Upper lobe of left lung (tissue), 6 donors: ENCODE results near the gene FAT2. TPM values are rescaled to one million over a fixed set of nuclear protein-coding genes. Genes with fewer than 3 reads are reported as not detected.

Experiments
- ATAC-seq, 2 donors: fragments of 200-7000 bp; cut with Tn5 transposase; one replicate each; pipeline ENCODE4 v1.9.1; 2022; ENCODE audit warnings: mild to moderate bottlenecking in 2 of 2, moderate library complexity in 2 of 2; ENCODE audit not compliant: low FRiP score in 2 of 2
- DNase-seq, 2 donors: peaks; one replicate each; pipeline ENCODE4 v3.0.0-alpha.2; 2019 to 2020
- H3K27ac ChIP-seq, 4 donors: fragments of 200-600 bp; sonication (generic); one replicate each; pipeline ENCODE4 v1.5.1; 2016 to 2019
- H3K27me3 ChIP-seq, 4 donors: fragments of 200-600 bp; sonication (generic); one replicate each; pipeline ENCODE4 v1.5.1; 2017 to 2019
- H3K36me3 ChIP-seq, 4 donors: fragments of 200-600 bp; sonication (generic); one replicate each; pipeline ENCODE4 v1.5.1; 2016 to 2019
- H3K4me1 ChIP-seq, 4 donors: fragments of 200-600 bp; sonication (generic); one replicate each; pipeline ENCODE4 v1.5.1; 2018 to 2019
- H3K4me3 ChIP-seq, 4 donors: fragments of 200-600 bp; sonication (generic); one replicate each; pipeline ENCODE4 v1.5.1; 2017 to 2019; ENCODE audit warnings: mild to moderate bottlenecking in 2 of 4, moderate library complexity in 1 of 4
- H3K9me3 ChIP-seq, 4 donors: fragments of 200-600 bp; sonication (generic); one replicate each; pipeline ENCODE4 v1.5.1; 2018 to 2019
- EP300 ChIP-seq, 4 donors: sonication (generic); formaldehyde crosslinking; IDR thresholded peaks; one replicate each; pipeline ENCODE4 v1.5.1; 2017; ENCODE audit warnings: antibody characterized with exemption in 4 of 4, control low read depth in 2 of 4
- POLR2A ChIP-seq, 4 donors: fragments of 450-650 bp; IDR thresholded peaks; one replicate each; pipeline ENCODE4 v1.5.1; 2016 to 2017; ENCODE audit warnings: antibody characterized with exemption in 4 of 4, mild to moderate bottlenecking in 2 of 4
- POLR2AphosphoS5 ChIP-seq, 2 donors: sonication (generic); formaldehyde crosslinking; IDR thresholded peaks; one replicate each; pipeline ENCODE4 v1.5.1; 2017; ENCODE audit warnings: antibody characterized with exemption in 2 of 2
- WGBS, 2 donors: methylation state at CpG; one replicate each; pipeline ENCODE4 v1.1.5; 2017 to 2018; 5-methylcytosine and 5-hydroxymethylcytosine counted together
- total RNA-seq, 6 donors: library from RNA; depleted of rRNA in 4 of 6; stranded (reverse); fragments of >200 nt in 4 of 6; gene quantifications; one replicate each; pipeline versions ENCODE4 v1.1.0 to v1.2.1, GENCODE V29; 2016 to 2021
- TF ChIP-seq, protein P1 (sequence below), 6 experiments: fragments of 450-650 bp in 4 of 6; fragments of 200-600 bp in 2 of 6; sonication (generic) in 2 of 6; IDR thresholded peaks; one replicate each; pipeline ENCODE4 v1.5.1; 2016 to 2019; ENCODE audit warnings: antibody characterized with exemption in 6 of 6
- donor health status: DM: no; HTN: no; CAD: no; lungs with moderate emphysema.
- donor health status: DM: no; HTN: yes; CAD: no; lungs with severe emphysema.

The FAT2 gene
- total RNA-seq, 6 donors from 2014 or later: under 0.01 to 2.3 (median 0.06) TPM; not detected in 1

DNA sequence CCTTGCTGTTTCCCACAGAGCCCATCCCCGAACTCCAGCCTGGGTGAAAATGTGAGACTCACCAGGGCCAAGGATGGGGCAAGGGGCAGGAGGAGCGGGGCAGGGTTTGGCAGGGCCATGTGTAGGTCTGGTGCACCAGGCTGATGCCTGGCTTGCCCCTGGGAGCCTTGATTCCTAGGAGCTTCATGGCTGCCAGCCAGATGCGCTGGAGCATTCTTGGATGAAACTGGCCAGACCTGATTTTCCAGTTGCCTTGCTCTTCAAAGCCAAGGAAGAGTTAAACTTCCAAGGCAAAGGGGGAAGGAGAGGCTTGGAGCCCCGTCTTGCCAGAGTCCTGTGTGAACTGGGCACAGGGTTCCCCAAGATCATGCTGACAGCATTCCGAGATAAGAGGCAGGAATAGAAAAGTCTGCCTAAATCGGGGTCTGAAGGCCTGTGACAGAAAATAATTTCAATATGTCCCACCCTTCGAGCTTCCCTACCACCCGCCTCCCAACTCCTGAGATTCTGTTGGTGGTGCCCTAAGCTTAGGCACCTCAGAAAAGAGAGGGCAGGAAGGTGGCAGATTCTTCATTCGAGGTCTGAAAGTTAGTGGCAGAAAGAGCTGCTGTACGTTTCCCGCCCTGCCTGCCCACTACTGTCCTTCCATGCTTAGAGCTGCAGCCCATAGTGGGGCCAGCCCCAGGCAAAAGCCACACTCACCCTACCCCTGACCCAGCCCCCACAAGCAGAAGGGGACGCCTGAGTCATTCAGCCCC lies 20.4 kb downstream of the FAT2 start:
- H3K27ac ChIP-seq: no peak overlapping the region
- WGBS, 2 donors: 66% methylated on average over 12 of the region's 12 CpGs
- peak in 1 of 2 donors; percentile 38 for DNase-seq

DNA sequence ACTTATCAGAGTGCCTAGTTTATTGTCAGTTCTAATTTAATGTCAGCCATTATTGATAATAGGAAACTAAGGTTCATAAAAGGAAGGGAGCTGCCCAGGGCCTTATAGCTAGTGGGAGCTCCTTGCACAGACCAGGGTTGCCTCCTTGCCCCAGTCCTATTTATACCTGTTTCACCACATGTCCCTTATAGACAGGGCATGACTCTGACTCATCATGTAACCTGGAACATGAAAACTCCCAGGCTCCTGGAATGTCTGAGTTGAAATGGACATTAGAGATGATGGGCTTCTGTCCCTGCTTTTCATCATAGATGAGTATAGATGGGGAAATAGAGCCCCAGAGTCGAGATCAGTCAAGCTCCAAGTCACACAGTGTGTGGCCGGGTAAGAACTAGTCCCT lies 21.1 kb downstream of the FAT2 start:
- Histone ChIP-seq H3K27me3 (no peaks in the 10 kb centered on the region), H3K27ac (no peak overlapping the region), H3K36me3 (no peaks in the 10 kb centered on the region), H3K4me1 (no peaks in the 10 kb centered on the region), H3K4me3 (no peak overlapping the region), H3K9me3 (no peaks in the 10 kb centered on the region)
- DNase-seq (no peak), ATAC-seq (no peak)
- TF ChIP-seq EP300 (IDR thresholded peaks at IDR 0.05): no peak
- no peak for TF ChIP-seq POLR2A (IDR thresholded peaks at IDR 0.05)
- TF ChIP-seq POLR2AphosphoS5 (IDR thresholded peaks at IDR 0.05): no peak
- TF ChIP-seq, protein P1, sequence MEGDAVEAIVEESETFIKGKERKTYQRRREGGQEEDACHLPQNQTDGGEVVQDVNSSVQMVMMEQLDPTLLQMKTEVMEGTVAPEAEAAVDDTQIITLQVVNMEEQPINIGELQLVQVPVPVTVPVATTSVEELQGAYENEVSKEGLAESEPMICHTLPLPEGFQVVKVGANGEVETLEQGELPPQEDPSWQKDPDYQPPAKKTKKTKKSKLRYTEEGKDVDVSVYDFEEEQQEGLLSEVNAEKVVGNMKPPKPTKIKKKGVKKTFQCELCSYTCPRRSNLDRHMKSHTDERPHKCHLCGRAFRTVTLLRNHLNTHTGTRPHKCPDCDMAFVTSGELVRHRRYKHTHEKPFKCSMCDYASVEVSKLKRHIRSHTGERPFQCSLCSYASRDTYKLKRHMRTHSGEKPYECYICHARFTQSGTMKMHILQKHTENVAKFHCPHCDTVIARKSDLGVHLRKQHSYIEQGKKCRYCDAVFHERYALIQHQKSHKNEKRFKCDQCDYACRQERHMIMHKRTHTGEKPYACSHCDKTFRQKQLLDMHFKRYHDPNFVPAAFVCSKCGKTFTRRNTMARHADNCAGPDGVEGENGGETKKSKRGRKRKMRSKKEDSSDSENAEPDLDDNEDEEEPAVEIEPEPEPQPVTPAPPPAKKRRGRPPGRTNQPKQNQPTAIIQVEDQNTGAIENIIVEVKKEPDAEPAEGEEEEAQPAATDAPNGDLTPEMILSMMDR (IDR thresholded peaks at IDR 0.05): no peak
- 61 to 71% methylated on average over 2 of the region's 2 CpGs for WGBS, 2 donors

More for the DNA sequence above, 20.4 kb downstream of the FAT2 start:
- ATAC-seq: no peak
- TF ChIP-seq POLR2AphosphoS5 (IDR thresholded peaks at IDR 0.05) (no peak), POLR2A (IDR thresholded peaks at IDR 0.05) (no peak), EP300 (IDR thresholded peaks at IDR 0.05) (no peak)
- TF ChIP-seq, protein P1 (IDR thresholded peaks at IDR 0.05): no peak
- Histone ChIP-seq H3K27me3 (no peaks in the 10 kb centered on the region), H3K9me3 (no peaks in the 10 kb centered on the region), H3K4me1 (no peaks in the 10 kb centered on the region), H3K36me3 (no peaks in the 10 kb centered on the region), H3K4me3 (no peak overlapping the region)

DNA sequence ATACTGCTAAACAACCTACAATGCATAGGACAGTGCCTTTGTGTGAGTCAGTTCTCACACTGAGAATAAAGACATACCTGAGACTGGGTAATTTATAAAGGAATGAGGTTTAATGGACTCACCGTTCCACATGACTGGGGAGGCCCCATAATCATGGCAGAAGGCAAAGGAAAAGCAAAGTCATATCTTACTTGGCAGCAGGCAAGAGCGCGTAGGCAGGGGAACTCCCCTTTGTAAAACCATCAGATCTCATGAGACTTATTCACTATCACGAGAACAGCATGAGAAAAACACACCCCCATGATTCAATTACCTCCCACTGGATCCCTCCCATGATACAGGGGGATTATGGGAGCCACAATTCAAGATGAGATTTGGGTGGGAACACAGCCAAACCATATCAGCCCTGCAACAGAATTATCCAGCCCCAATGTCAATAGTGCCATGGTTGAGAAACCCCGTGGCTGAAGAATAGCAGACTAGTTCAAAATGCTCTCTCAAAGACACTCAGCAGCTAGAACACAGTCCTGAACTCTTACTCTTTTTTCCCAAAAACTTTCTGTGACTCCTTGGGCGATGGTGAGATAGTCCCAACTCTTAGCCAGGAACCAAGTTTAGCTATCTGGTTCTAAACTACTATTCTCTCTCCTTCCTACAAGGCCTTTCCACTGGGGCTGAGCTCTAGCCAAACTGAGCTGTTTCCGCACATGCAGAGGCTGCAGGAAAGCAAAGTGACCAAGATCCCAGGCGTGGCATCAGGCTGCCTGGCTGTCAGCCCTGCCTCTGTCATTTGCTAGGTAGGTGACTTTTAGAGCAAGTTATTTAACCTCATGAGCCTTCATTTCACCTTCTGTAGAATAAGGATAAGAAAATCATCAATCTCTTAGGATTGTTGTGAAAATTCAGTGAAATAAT lies 21.7 kb downstream of the FAT2 start:
- TF ChIP-seq, protein P1 (IDR thresholded peaks at IDR 0.05): no peak
- TF ChIP-seq POLR2A (IDR thresholded peaks at IDR 0.05): no peak
- TF ChIP-seq POLR2AphosphoS5 (IDR thresholded peaks at IDR 0.05): no peak
- TF ChIP-seq EP300 (IDR thresholded peaks at IDR 0.05): no peak
- Histone ChIP-seq H3K27ac (no peak overlapping the region), H3K27me3 (no peaks in the 10 kb centered on the region), H3K36me3 (no peaks in the 10 kb centered on the region), H3K4me1 (no peaks in the 10 kb centered on the region), H3K9me3 (no peaks in the 10 kb centered on the region), H3K4me3 (no peak overlapping the region)
- no peak for ATAC-seq
- DNase-seq: no peak
- WGBS, 2 donors: 69 to 76% methylated on average over 8 of the region's 8 CpGs

DNA sequence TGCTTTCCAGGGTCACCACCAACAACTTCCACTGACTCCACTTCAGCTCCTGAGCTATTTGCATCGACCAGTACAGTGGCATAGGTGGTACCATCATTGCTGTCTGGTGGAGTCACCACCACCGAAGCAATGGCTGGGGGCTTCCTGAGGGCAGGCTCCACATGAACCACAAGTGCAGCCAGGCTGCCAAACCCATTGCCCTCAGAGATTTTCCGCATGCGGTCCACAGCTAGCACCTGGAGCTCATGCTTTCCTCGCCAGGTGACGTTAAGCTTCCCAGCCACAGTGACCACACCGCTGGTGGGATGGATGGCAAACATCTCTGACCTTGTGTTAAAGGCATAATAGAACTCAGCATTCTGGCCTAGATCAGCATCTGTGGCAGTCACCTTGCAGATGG lies 23.1 kb downstream of the FAT2 start:
- H3K36me3 ChIP-seq: no peaks in the 10 kb centered on the region
- WGBS, 2 donors: 83 to 94% methylated on average over 1 to 7 of the region's 7 CpGs
- ATAC-seq (no peak), DNase-seq (no peak)
- no peaks in the 10 kb centered on the region for H3K27me3 ChIP-seq
- no peaks in the 10 kb centered on the region for H3K4me1 ChIP-seq
- TF ChIP-seq POLR2A (IDR thresholded peaks at IDR 0.05) (no peak), EP300 (IDR thresholded peaks at IDR 0.05) (no peak), POLR2AphosphoS5 (IDR thresholded peaks at IDR 0.05) (no peak)
- TF ChIP-seq, protein P1 (IDR thresholded peaks at IDR 0.05): no peak
- no peak overlapping the region for H3K27ac ChIP-seq
- no peak overlapping the region for H3K4me3 ChIP-seq
- H3K9me3 ChIP-seq: no peaks in the 10 kb centered on the region
